Brain microvascular endothelial cell (primary cell): Measurements from ENCODE around the gene THAP8.

Experiments
- DNase-seq: peaks from one replicate; pipeline ENCODE4 v3.0.0-alpha.2; 2020
- H3K27ac ChIP-seq: fragments of 250-450 bp; sonication (Bioruptor Pico); 2 replicates; pipeline ENCODE4 v1.5.1; 2020; ENCODE audit warnings: mild to moderate bottlenecking, moderate library complexity
- H3K27me3 ChIP-seq: fragments of 250-450 bp; sonication (Bioruptor Pico); replicated peaks from 2 replicates; pipeline ENCODE4 v1.5.1; 2020; ENCODE audit warnings: mild to moderate bottlenecking
- H3K36me3 ChIP-seq: fragments of 250-450 bp; sonication (Bioruptor Pico); replicated peaks from 2 replicates; pipeline ENCODE4 v1.5.1; 2020; ENCODE audit warnings: mild to moderate bottlenecking
- H3K4me3 ChIP-seq: 2 replicates; pipeline ENCODE4 v1.5.1; 2011; ENCODE audit warnings: low read depth, mild to moderate bottlenecking, control low read depth, low read length, moderate library complexity
- CTCF ChIP-seq: IDR thresholded peaks from 2 replicates; pipeline ENCODE4 v1.5.1; 2011; ENCODE audit warnings: low read depth, mild to moderate bottlenecking, moderate library complexity, low read length, control low read depth, inconsistent platforms; ENCODE audit errors: missing control alignments
- in situ Hi-C: cut with HindIII; loops from 2 replicates; pipeline ENCODE4 v1.10.0; 2017; ENCODE audit warnings: low sequenced_read_pairs, low pct_ligation_motif_present

Gene THAP8

GRCh38 chr19:36054119-36054732, at the start of gene THAP8:
Gene THAP8 (minus strand): TSS chr19:36054285. CDS start chr19:36054217, 68 bp downstream.
- DNase-seq = peak; percentile 99
- peak; percentile 67 for TF ChIP-seq CTCF
- H3K36me3 ChIP-seq = no peaks in the 10 kb centered on the region
- H3K27me3 ChIP-seq = no peaks in the 10 kb centered on the region
- H3K27ac ChIP-seq = peak within 1 kb of the TSS; percentile 91
- in situ Hi-C loops = no loop called here
- H3K4me3 ChIP-seq = peak within 1 kb of the TSS; percentile 69

- H3K27ac ChIP-seq = no peak overlapping the region
- in situ Hi-C loops = no loop called here
- no peak overlapping the region for H3K4me3 ChIP-seq
- TF ChIP-seq CTCF = no peak
- H3K27me3 ChIP-seq = no peaks in the 10 kb centered on the region
- H3K36me3 ChIP-seq = no peaks in the 10 kb centered on the region
- DNase-seq = no peak
These were observed 49.0 kb upstream of the THAP8 start for GRCh38 chr19:36103040-36103626.

GRCh38 chr19:36101550-36102327, 47.7 kb upstream of the THAP8 start:
- Histone ChIP-seq H3K27ac (no peak overlapping the region), H3K36me3 (no peaks in the 10 kb centered on the region), H3K4me3 (no peak overlapping the region), H3K27me3 (no peaks in the 10 kb centered on the region)
- no peak for DNase-seq
- TF ChIP-seq CTCF = no peak
- in situ Hi-C loops = no loop called here

- H3K27me3 ChIP-seq = no peaks in the 10 kb centered on the region
- TF ChIP-seq CTCF = no peak
- no peak overlapping the region for H3K4me3 ChIP-seq
- no peak overlapping the region for H3K27ac ChIP-seq
- no peak for DNase-seq
- H3K36me3 ChIP-seq = no peaks in the 10 kb centered on the region
- in situ Hi-C loops = no loop called here
These were observed 46.4 kb upstream of the THAP8 start for GRCh38 chr19:36100476-36100875.

GRCh38 chr19:36099166-36099785, 45.2 kb upstream of the THAP8 start:
- Histone ChIP-seq H3K27ac (no peak overlapping the region), H3K36me3 (no peaks in the 10 kb centered on the region), H3K27me3 (no peaks in the 10 kb centered on the region), H3K4me3 (no peak overlapping the region)
- no peak for TF ChIP-seq CTCF
- in situ Hi-C loops = no loop called here
- DNase-seq = no peak
